GM18526 (cell line): ENCODE results near the gene SUSD1.

ENCODE experiments used
- POLR2A ChIP-seq: IDR thresholded peaks from 3 replicates; pipeline ENCODE4 v1.6.1; 2011; ENCODE audit not compliant: insufficient read length; ENCODE audit errors: extremely low read depth

The SUSD1 gene

DNA sequence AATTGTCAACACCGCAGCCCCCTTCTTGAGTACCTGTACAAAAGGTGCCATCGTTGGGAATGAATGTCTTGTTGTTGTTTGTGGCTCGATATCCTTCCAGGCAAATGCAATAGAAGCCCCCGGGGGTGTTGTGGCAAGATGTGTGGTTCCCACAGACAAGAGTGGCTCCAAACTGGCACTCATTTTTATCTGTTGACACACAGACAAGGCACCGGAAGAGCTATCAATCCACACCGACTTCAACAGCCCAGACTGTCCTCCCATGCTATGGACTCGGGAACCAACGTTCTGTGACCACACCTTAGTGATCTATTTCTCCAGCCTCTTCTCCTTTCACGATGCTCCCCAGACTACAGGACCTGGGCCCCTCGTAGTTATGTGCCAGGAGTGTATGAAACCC, 25.9 kb downstream of the SUSD1 start:
- TF ChIP-seq POLR2A: no peak

DNA sequence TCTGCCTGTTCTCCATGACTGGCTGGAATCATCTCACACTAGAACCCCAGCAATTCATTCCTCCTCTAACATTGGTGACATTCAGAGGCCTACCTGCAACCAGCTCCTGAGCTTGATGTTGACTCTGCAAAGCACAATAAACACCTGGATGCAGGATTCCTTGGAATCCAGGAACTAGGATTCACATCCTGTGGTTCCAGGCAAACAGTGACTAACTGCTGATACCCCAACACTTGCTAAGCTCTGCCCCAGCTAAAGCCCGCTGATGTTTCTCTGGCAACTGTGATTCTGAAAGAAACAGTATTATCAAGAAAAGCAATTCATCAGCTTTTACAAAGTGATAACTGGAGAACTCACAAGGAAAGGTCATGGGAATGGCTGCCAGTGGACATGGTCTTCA, 29.2 kb downstream of the SUSD1 start:
- no peak for TF ChIP-seq POLR2A

DNA sequence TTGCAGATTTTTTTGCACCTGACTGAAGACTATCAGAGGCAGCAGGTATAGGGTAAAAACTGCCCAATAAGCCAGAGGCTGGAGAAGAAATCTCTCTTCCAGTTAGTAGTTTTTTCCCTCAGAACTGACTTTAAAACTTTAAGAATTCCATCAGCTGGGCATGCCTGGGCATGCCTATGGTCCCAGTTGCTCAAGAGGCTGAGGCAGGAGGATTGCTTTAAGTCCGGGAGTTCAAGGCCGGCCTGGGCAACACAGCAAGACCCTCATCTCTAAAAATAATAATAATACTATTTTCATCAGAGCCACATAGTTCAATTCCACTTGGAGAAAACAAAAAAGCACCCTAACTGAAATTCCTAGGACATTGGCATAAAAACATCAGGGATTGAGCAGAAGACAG, 30.3 kb downstream of the SUSD1 start:
- no peak for TF ChIP-seq POLR2A

DNA sequence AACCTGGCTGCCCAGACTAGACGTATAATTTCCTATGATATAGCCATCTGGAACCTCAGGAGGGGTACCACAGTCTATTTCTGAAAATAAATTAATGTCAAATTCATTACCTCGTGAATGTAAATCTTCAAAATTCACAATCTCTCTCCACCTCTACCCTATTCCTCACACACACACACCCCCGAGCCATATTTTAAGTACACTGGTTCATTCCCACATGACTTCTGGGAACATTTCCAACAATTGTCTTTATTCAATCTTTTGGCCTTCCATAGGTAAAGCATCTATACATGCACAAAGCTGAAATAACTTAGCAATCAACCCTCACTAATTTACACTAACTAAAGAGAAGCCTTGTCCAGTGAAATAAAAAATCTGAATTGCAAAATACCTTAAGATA, 32.7 kb downstream of the SUSD1 start:
- TF ChIP-seq POLR2A: no peak

DNA sequence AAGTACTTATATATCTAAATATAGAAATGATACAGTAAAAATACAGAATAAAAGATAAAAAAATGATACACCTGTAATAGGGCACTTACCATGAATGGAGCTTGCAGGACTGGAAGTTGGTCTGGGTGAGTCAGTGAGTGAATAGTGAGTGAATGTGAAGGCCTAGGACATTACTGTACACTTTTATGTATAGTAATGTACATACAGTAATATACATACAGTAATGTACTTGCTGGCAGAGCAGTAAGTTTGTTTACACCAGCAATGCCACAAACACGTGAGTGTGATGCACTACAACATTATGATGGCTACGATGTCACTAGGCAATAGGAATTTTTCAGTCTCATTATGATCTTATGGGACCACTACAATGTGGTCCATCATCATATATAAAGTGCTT, 34.2 kb downstream of the SUSD1 start:
- no peak for TF ChIP-seq POLR2A

DNA sequence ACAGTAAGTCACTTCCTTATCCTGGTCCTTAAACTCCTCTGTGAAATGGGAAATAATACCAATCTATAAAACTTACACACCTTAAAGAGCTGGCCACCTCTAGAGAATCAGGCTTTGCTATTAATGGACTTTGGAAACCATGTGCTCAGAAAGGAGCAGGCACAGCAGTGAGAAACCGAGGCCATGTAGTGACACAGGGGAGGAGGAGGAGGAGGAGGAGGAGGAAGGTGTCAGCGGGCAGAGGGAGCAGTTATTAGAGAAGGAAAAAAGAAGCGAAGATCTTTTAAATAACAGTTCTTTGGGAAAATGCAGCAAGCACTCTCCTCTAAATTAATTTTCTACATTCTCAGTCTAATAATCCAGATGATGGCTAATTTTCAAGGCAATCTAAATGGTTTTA, 38.0 kb downstream of the SUSD1 start:
- no peak for TF ChIP-seq POLR2A

DNA sequence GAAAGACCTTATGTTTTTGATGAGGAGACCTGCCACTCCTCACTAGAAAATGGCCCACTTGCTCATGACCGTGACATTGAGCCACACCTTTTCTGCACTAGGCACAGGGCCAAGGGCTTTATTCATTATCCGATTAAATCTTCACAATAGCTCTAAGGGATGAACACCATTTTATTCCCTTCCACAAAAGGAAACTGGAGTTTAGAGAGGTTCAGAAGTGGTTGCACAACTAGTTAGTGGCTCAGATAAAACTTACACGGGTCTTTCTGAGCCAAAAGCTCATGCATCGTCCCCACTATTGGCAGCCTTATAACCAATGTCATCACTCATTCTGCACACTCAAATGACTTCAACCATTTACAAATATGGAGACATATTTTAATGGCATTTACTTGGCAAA, 39.4 kb downstream of the SUSD1 start:
- no peak for TF ChIP-seq POLR2A

DNA sequence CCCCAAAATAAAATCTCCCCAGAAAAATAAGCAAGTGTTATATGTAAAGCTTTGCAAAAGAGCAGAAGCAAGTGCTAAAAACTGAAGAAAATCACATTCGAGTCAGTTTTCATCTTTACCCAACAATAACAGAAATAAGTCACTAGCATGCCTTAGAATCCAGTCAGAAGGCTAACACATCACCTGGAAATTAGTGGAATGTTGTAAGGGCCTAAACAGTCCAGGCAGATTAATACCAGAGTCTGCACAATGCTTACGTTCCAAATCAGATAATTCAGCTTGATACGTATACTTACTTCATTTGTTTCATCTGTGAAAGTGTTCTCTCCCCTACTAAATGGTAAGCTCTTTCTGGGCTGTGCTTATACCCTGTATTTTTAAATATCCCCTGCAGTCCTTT, 42.7 kb downstream of the SUSD1 start:
- no peak for TF ChIP-seq POLR2A

DNA sequence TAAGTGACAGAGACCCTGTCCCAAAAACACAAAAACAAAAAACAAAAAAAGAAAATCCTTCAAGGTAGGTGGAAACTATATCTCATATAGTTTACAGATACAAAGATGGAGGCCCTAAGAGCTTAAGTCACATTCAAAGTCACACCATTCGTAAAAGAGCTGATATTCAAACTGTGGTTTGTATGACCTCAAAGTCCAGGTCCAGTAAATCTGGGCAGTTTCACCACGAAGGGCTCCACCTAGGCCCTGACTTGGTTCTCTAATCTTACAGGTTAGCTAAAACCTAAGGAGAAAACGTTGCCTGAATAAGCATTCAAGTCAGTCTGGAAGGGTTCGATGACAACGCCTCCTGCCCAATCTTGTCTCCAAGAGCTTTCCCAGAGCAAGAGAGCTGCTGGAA, 44.1 kb downstream of the SUSD1 start:
- no peak for TF ChIP-seq POLR2A

DNA sequence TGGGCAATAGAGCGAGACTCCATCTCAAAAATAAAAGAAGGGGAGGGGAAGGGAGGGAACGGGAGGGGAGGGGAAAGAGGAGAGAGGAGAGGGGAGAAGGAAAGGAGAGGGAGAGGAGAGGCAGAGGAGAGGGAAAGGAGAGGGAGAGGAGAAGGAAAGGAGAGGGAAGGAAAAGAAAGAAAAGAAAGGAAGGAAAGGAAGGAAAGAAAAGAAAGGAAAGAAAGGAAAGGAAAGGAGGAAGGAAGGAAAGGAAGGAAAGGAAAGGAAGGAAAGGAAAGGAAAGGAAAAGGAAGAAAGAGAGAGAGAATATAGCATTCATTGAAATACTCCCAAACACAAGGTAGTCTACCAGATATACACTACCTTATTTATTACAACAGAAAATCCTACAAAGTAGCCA, 44.8 kb downstream of the SUSD1 start:
- no peak for TF ChIP-seq POLR2A

DNA sequence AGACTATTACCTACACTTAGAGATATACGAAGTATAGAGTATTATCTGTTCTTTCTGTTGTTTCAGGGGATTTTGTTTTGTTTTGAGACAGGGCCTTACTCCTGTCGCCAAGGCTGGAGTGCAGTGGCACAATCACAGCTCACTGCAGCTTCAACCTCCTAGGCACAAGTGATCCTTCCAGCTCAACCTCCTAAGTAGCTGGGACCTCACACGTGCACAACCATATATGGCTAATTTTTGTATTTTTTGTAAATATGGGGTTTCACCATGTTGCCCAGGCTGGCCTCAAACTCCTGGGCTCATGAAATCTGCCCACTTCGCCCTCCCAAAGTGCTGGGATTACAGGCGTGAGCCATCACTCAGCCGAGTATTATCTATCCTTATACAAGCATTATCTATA, 45.9 kb downstream of the SUSD1 start:
- TF ChIP-seq POLR2A: no peak

DNA sequence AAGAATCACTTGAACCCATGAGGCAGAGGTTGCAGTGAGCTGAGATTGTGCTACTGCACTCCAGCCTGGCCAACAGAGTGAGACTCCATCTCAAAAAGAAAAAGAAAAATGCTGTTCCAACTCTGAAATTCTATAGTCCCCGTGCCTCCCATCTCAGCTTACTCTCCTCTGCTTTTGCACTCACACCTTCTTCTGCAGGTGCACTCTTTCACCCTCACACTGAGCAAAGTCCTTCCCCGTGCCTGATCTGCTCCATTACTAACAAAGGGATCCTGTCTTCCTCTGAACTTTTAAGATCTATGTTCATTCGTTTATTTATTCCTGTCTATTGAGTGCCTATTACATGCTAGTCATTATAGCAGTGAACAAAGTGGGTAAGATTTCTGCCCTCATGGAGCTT, 47.8 kb downstream of the SUSD1 start:
- no peak for TF ChIP-seq POLR2A

DNA sequence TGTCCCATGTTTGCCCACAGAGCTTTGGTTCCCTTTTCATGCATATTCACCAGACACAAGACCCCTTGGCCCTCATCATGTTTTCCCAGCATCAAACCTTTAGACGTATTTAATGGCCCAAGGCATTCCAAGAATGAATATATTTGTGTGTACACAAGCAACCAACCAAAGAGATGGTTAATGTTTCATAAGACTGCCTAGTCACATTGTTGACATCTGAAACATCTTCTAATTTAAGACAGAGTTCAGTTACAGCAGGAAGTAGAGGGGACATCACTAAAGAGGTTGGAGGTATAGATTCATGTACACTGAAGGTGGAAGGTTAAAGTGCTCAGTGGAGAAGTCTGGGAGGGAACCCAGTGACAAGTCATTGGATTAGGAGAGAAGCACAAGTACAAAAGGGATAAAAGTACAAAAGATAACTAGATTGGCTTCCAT, 49.1 kb downstream of the SUSD1 start:
- no peak for TF ChIP-seq POLR2A

DNA sequence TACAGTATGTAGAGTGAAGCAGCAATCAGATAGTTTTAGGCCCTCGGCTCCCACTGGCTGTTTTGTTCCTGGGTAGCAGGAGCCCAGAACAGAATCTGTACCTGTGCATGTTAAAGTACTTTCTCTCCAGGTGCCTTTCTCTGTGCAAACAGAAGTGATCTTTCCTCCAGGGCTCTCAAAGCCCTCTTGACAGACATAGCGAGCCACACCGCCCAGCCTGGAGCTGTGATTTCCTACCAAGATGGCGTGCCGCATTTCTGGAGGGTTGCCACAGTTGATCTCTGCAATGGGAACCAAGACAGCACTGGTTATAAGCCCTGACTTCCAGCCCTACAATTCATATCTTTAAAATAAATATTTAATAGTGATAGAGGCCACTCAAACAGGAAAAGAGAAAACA, 50.9 kb downstream of the SUSD1 start:
- TF ChIP-seq POLR2A: no peak

DNA sequence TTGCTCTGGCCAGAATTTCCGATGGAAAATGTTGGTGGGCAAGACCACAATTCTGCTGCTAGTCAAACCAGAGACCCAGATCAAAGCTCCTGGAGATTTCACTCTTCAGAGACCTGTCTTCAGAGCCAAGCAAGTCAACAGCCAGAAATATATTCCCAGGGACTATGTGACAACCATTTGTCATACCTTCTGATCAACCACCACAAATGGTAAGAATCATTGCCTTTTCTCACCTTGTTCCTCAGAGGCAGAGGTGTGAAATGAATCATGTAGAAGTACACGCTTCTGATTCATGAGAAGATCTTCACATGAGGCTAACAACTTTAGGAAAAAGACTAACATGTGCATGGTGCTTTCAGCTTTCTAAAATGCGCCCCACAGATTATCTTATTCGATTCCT, 53.5 kb downstream of the SUSD1 start:
- no peak for TF ChIP-seq POLR2A

DNA sequence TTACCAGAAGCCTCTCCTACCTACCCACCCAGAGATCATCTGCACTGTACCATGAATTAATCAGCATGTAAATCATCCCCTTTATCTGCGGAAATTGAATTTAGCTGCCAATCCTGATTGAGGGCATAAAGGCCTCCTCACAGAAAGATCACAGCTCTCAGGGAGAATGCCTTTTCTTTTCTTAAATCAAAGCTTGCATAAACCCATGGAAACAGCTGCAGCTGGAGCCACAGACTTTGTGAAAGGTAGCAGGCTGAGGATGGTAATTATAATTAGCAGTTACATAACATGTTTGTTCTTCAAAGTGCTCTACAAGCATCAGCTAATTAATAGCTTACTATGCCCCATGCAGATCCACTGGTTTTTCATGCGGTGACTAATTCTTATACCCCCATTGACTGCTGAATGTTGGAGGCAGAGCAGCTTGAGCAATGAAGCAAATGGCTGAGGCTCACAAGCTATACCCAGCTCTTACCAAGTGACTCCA, 54.6 kb downstream of the SUSD1 start:
- no peak for TF ChIP-seq POLR2A

DNA sequence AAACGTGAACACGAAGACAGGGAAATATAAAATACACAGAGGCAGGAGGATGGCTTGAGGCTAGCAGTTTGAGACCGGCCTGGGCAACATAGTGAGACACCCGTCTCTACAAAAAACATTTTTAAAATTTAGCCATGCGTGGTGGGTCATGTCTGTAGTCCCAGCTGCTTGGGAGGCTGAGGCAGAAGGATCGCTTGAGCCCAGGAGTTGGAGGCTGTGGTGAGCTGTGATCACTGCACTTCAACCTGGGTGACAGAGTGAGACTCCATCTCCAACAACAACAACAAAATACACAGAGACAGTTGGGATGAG, 55.1 kb downstream of the SUSD1 start:
- TF ChIP-seq POLR2A: no peak
